GM10248 (cell line): ENCODE data around the gene ZNF674.
"Not testable (repeated sequence)": the region's sequence is repeated elsewhere in the genome, so short reads cannot be mapped to it uniquely, and the experiment has no call there.

ENCODE experiments used
- CTCF ChIA-PET: fragments of 300-600 bp; sonication (Branson Sonifier 250); formaldehyde crosslinking; extraction: SDS; loops from one replicate; lab custom pipeline; 2021; ENCODE audit warnings: antibody characterized with exemption; lab: Yijun Ruan, JAX
- POLR2A ChIA-PET: fragments of 350-650 bp; sonication (Branson Sonifier 250); formaldehyde crosslinking; extraction: SDS; loops from one replicate; lab custom pipeline; 2020; ENCODE audit warnings: antibody characterized with exemption; lab: Yijun Ruan, JAX
- DNase-seq: peaks from one replicate; pipeline ENCODE4 v3.0.0; 2012; ENCODE audit errors: extremely low spot score
- CTCF ChIP-seq: IDR thresholded peaks from 2 replicates; pipeline ENCODE4 v1.5.1; 2012; ENCODE audit warnings: mild to moderate bottlenecking, low read depth; ENCODE audit errors: extremely low read depth, missing control alignments, control extremely low read depth

ZNF674 gene

DNA sequence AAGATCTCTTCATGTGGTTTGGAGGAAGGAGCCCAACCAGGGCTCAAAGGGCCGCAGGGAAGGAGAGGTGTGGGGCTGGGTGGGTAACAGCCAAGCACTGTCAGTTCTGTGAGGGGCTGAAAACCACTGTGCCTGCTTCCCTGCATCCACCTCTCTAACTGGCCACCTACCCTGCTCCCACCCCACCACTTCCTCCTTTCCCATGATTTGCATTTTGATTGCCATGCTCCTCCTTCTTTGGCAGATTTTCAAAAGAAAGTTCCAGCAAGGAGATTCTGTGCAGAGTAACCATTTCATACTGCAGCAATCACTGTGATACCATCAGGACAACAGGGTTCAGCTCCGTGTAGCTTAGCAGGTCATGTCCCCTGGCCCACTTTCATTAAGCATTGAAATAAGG lies 1.8 kb downstream of the ZNF674 start:
- ChIA-PET CTCF (no interaction called here), POLR2A (no interaction called here)
- TF ChIP-seq CTCF = no peak
- DNase-seq = no peak

DNA sequence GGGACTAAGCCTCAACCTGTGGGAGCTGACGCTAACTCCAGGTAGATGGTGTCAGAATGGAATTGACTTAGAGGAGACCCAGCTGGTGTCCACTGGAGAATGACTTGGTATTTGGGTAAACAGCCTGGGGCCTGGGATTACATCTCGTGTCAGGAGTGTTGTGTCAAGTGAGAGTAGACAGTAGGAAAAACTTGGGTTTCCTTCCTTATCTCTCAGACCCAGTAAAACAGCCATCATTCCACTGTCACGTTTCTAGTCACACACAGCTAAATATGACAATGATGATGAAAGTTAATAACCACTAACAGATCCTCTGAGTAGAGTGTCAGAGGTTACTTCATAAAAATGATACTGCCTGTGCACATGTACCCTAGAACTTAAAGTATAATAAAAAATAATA lies 13.8 kb downstream of the ZNF674 start:
- POLR2A ChIA-PET = no interaction called here
- no peak for TF ChIP-seq CTCF
- no peak for DNase-seq
- CTCF ChIA-PET = no interaction called here

GRCh38 chrX:46530404-46530908 lies 14.8 kb downstream of the ZNF674 start:
- POLR2A ChIA-PET, CTCF ChIA-PET: not testable (repeated sequence)

GRCh38 chrX:46529740-46530403 lies 15.3 kb downstream of the ZNF674 start:
- DNase-seq, POLR2A ChIA-PET, CTCF ChIA-PET: not testable (repeated sequence)

More at GRCh38 chrX:46530404-46530908, 14.8 kb downstream of the ZNF674 start:
- not testable (repeated sequence) for DNase-seq

DNA sequence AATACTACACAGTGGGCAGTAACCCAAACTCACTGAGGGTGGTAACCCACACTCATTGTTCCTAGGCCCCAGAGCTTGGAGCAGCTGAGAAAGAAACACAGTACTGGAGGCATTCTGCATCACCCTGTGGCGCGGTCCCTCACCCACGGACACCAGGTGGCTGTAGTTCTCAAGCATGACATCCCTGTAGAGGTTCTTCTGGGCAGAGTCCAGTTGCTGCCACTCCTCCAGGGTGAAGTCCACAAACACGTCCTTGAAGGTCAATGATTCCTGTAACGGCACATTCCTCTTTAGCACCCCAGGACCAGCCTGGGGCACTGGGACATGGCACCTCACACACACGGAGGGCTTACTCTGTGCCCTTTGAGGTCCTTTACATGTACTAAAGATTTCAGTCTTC lies 16.6 kb downstream of the ZNF674 start:
- CTCF ChIA-PET, DNase-seq, POLR2A ChIA-PET: not testable (repeated sequence)

DNA sequence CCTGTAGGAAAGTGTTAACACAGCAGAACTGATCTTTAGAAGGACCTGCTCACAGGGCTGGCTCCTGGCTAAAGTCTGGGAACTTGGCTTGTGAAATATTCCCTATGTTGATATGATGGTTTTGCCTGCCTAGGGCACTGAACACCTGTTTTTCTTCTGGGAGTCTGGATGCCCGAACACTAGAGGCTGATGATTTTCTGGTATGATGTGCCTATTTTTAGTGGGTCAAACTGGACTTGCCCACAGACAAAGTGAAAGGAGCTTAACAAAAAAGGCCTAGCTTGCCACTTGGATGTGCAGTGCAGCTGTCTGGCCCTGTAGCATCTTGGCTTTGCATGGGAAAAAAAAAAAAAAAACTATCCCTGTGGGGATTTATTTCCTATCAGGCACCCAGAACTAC lies 39.1 kb downstream of the ZNF674 start:
- CTCF ChIA-PET = interaction anchor here (1.9 kb wide), 1 partner anchor 12 kb away, joined by 5 read pairs; no protein-coding TSS in a partner anchor
- no peak for DNase-seq
- POLR2A ChIA-PET = no interaction called here
- TF ChIP-seq CTCF = no peak

- ChIA-PET CTCF (no interaction called here), POLR2A (no interaction called here)
- TF ChIP-seq CTCF = no peak
- DNase-seq = no peak
These were observed 42.4 kb downstream of the ZNF674 start for GRCh38 chrX:46502848-46503247.

DNA sequence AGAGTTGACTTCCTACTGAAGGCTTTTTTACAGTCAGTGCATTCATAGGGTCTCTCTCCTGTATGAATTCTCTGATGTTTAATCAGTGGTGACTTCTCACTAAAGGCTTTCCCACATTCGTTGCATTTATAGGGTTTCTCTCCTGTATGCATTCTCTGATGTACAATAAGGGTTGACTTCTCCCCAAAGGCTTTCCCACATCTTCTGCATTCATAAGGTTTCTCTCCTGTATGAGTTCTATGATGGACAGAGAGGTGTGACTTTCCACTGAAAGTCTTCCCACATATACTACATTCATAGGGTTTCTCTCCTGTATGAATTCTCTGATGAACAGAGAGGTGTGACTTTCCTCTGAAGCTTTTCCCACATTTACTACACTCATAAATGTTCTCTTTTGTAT lies 45.2 kb downstream of the ZNF674 start:
- DNase-seq = no peak
- CTCF ChIA-PET = no interaction called here
- POLR2A ChIA-PET = no interaction called here
- no peak for TF ChIP-seq CTCF
